Measurements from ENCODE around the gene PRR7. TPM values are rescaled to one million over a fixed set of nuclear protein-coding genes. Genes with fewer than 3 reads are reported as not detected.

Gene PRR7
- total and polyA plus RNA-seq, 2 of the 13 experiments (the other 11 are each of a cell fraction or from before 2014, with no cell fraction given) = 4.8 to 5.0 TPM

DNA sequence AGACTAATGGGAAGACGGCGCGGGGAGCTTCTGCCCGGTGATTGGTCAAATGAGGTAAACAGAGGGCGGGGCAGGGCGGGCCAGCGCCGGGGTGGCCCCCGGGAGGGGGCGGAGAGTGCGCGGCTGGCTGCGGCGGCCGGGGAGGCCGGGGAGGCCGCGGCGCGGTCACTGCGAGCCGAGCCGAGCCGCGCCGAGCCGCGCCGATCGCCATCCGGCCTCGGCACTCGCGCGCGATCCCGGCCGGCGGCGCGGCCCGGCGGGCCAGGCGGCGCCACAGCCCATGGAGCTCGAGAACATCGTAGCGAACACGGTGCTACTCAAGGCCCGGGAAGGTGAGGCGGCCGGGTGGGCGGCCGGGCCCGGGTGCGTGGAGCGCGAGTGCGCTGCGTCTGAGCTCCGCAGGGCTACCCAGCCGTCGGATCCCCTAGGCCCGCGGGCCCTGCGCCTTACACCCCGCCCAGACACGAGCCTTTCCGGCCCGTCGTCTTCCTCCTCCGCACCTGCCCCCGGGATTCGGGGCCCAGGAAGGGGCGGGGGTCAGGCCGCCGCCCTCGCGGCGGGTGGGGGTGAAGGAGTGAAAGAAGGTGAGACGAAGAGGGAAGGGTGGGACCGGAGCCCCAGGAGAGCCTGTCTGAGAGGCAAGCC lies 19.9 kb upstream of the PRR7 start, which contains the start of gene GRK6 (continued):
- TF ChIP-seq, protein P1, sequence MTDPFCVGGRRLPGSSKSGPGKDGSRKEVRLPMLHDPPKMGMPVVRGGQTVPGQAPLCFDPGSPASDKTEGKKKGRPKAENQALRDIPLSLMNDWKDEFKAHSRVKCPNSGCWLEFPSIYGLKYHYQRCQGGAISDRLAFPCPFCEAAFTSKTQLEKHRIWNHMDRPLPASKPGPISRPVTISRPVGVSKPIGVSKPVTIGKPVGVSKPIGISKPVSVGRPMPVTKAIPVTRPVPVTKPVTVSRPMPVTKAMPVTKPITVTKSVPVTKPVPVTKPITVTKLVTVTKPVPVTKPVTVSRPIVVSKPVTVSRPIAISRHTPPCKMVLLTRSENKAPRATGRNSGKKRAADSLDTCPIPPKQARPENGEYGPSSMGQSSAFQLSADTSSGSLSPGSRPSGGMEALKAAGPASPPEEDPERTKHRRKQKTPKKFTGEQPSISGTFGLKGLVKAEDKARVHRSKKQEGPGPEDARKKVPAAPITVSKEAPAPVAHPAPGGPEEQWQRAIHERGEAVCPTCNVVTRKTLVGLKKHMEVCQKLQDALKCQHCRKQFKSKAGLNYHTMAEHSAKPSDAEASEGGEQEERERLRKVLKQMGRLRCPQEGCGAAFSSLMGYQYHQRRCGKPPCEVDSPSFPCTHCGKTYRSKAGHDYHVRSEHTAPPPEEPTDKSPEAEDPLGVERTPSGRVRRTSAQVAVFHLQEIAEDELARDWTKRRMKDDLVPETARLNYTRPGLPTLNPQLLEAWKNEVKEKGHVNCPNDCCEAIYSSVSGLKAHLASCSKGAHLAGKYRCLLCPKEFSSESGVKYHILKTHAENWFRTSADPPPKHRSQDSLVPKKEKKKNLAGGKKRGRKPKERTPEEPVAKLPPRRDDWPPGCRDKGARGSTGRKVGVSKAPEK (CRISPR knock-in tag; IDR thresholded peaks at IDR 0.05; ENCODE audit: borderline replicate concordance) = no peak
- TF ChIP-seq, protein P2, sequence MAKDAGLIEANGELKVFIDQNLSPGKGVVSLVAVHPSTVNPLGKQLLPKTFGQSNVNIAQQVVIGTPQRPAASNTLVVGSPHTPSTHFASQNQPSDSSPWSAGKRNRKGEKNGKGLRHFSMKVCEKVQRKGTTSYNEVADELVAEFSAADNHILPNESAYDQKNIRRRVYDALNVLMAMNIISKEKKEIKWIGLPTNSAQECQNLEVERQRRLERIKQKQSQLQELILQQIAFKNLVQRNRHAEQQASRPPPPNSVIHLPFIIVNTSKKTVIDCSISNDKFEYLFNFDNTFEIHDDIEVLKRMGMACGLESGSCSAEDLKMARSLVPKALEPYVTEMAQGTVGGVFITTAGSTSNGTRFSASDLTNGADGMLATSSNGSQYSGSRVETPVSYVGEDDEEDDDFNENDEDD (CRISPR knock-in tag; IDR thresholded peaks at IDR 0.05; ENCODE audit: borderline replicate concordance) = peak; percentile 38; the same call in 1 of the 2 replicates
- TF ChIP-seq ZNF850 (CRISPR knock-in tag; conservative IDR thresholded peaks at IDR 0.05) = no peak
- TF ChIP-seq AKAP8 (CRISPR knock-in tag; IDR thresholded peaks at IDR 0.05) = no peak
- no peak for TF ChIP-seq TOE1 (CRISPR knock-in tag; IDR thresholded peaks at IDR 0.05)
- TF ChIP-seq ZNF782 (CRISPR knock-in tag; IDR thresholded peaks at IDR 0.05; ENCODE audit: borderline replicate concordance) = no peak
- no peak for TF ChIP-seq MATR3 (CRISPR knock-in tag; IDR thresholded peaks at IDR 0.05)
- TF ChIP-seq HMGA1 (CRISPR knock-in tag; conservative IDR thresholded peaks at IDR 0.05) = no peak
- TF ChIP-seq, protein P3, sequence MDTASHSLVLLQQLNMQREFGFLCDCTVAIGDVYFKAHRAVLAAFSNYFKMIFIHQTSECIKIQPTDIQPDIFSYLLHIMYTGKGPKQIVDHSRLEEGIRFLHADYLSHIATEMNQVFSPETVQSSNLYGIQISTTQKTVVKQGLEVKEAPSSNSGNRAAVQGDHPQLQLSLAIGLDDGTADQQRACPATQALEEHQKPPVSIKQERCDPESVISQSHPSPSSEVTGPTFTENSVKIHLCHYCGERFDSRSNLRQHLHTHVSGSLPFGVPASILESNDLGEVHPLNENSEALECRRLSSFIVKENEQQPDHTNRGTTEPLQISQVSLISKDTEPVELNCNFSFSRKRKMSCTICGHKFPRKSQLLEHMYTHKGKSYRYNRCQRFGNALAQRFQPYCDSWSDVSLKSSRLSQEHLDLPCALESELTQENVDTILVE (CRISPR knock-in tag; IDR thresholded peaks at IDR 0.05) = no peak
- TF ChIP-seq, protein P4, sequence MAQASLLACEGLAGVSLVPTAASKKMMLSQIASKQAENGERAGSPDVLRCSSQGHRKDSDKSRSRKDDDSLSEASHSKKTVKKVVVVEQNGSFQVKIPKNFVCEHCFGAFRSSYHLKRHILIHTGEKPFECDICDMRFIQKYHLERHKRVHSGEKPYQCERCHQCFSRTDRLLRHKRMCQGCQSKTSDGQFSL (CRISPR knock-in tag; IDR thresholded peaks at IDR 0.05) = no peak
- TF ChIP-seq GABPB1 (CRISPR knock-in tag; IDR thresholded peaks at IDR 0.05) = peak; percentile 45; the same call in 1 of the 2 replicates
- TF ChIP-seq PHF21A (CRISPR knock-in tag; IDR thresholded peaks at IDR 0.05) = no peak
- no peak for TF ChIP-seq ZNF577 (CRISPR knock-in tag; IDR thresholded peaks at IDR 0.05; ENCODE audit: borderline replicate concordance, low read depth)
- peak; percentile 4; the same call in 1 of the 2 replicates for TF ChIP-seq ETV5 (CRISPR knock-in tag; IDR thresholded peaks at IDR 0.05; ENCODE audit: borderline replicate concordance)
- TF ChIP-seq, protein P5, sequence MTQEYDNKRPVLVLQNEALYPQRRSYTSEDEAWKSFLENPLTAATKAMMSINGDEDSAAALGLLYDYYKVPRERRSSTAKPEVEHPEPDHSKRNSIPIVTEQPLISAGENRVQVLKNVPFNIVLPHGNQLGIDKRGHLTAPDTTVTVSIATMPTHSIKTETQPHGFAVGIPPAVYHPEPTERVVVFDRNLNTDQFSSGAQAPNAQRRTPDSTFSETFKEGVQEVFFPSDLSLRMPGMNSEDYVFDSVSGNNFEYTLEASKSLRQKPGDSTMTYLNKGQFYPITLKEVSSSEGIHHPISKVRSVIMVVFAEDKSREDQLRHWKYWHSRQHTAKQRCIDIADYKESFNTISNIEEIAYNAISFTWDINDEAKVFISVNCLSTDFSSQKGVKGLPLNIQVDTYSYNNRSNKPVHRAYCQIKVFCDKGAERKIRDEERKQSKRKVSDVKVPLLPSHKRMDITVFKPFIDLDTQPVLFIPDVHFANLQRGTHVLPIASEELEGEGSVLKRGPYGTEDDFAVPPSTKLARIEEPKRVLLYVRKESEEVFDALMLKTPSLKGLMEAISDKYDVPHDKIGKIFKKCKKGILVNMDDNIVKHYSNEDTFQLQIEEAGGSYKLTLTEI (CRISPR knock-in tag; conservative IDR thresholded peaks at IDR 0.05) = no peak
- TF ChIP-seq, protein P6, sequence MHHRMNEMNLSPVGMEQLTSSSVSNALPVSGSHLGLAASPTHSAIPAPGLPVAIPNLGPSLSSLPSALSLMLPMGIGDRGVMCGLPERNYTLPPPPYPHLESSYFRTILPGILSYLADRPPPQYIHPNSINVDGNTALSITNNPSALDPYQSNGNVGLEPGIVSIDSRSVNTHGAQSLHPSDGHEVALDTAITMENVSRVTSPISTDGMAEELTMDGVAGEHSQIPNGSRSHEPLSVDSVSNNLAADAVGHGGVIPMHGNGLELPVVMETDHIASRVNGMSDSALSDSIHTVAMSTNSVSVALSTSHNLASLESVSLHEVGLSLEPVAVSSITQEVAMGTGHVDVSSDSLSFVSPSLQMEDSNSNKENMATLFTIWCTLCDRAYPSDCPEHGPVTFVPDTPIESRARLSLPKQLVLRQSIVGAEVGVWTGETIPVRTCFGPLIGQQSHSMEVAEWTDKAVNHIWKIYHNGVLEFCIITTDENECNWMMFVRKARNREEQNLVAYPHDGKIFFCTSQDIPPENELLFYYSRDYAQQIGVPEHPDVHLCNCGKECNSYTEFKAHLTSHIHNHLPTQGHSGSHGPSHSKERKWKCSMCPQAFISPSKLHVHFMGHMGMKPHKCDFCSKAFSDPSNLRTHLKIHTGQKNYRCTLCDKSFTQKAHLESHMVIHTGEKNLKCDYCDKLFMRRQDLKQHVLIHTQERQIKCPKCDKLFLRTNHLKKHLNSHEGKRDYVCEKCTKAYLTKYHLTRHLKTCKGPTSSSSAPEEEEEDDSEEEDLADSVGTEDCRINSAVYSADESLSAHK (CRISPR knock-in tag; IDR thresholded peaks at IDR 0.05; ENCODE audit: borderline replicate concordance) = no peak
- TF ChIP-seq CHD4 (IDR thresholded peaks at IDR 0.05; ENCODE audit: borderline replicate concordance, low read length) = no peak
- TF ChIP-seq IRF2 (CRISPR knock-in tag; IDR thresholded peaks at IDR 0.05) = no peak

All from HepG2 (cell line).